CD1c-positive myeloid dendritic cell (primary cell): ENCODE results near the gene NFE2L2.
"Not testable (repeated sequence)": the region's sequence is repeated elsewhere in the genome, so short reads cannot be mapped to it uniquely, and the experiment has no call there.

Experiments used
- DNase-seq: peaks from one replicate; pipeline ENCODE4 v3.0.0-alpha.2; 2016; ENCODE audit errors: extremely low spot score

NFE2L2 gene

GRCh38 chr2:177237932-177238331 is 26.6 kb downstream of the NFE2L2 start:
- no peak for DNase-seq

GRCh38 chr2:177235855-177236437 is 28.6 kb downstream of the NFE2L2 start:
- DNase-seq = no peak

- DNase-seq = no peak
Measured at GRCh38 chr2:177234267-177234666, 30.3 kb downstream of the NFE2L2 start.

GRCh38 chr2:177232098-177232704 is 32.3 kb downstream of the NFE2L2 start:
- DNase-seq = no peak

- DNase-seq = no peak
Measured at GRCh38 chr2:177231270-177231669, 33.3 kb downstream of the NFE2L2 start.

- no peak for DNase-seq
Measured at GRCh38 chr2:177229442-177230242, 34.9 kb downstream of the NFE2L2 start.

- DNase-seq = no peak
Measured at GRCh38 chr2:177225965-177226360, 38.6 kb downstream of the NFE2L2 start.

- DNase-seq = not testable (repeated sequence)
Measured at GRCh38 chr2:177223436-177223835, 41.1 kb downstream of the NFE2L2 start.

- no peak for DNase-seq
Measured at GRCh38 chr2:177221970-177222369, 42.6 kb downstream of the NFE2L2 start.

GRCh38 chr2:177221534-177221933 is 43.0 kb downstream of the NFE2L2 start:
- no peak for DNase-seq

GRCh38 chr2:177219787-177220186 is 44.7 kb downstream of the NFE2L2 start:
- DNase-seq = not testable (repeated sequence)

GRCh38 chr2:177217247-177217843 is 47.2 kb downstream of the NFE2L2 start:
- no peak for DNase-seq

- DNase-seq = peak; percentile 97
Measured at GRCh38 chr2:177212891-177213856, 51.4 kb downstream of the NFE2L2 start.

GRCh38 chr2:177212106-177212890 is 52.2 kb downstream of the NFE2L2 start, which contains the start of gene HNRNPA3:
Gene HNRNPA3 (plus strand): TSS chr2:177212794. CDS start chr2:177212800, 6 bp downstream.
- peak; percentile 100 for DNase-seq

GRCh38 chr2:177211576-177212105 is 52.9 kb downstream of the NFE2L2 start:
- DNase-seq = no peak

- no peak for DNase-seq
Measured at GRCh38 chr2:177211169-177211568, 53.4 kb downstream of the NFE2L2 start.

- no peak for DNase-seq
Measured at GRCh38 chr2:177207101-177207500, 57.4 kb downstream of the NFE2L2 start.

- DNase-seq = no peak
Measured at GRCh38 chr2:177204417-177204816, 60.1 kb downstream of the NFE2L2 start.

GRCh38 chr2:177201919-177202346 is 62.6 kb downstream of the NFE2L2 start:
- no peak for DNase-seq

- not testable (repeated sequence) for DNase-seq
Measured at GRCh38 chr2:177200419-177200818, 64.1 kb downstream of the NFE2L2 start.
